K562 (cell line): Measurements from ENCODE around the gene LRP6. TPM values are rescaled to one million over a fixed set of nuclear protein-coding genes. Genes with fewer than 3 reads are reported as not detected.

Source experiments
- ARID1B ChIP-seq: fragments of 450-650 bp; IDR thresholded peaks from 2 replicates; pipeline ENCODE4 v1.6.1; 2016; ENCODE audit warnings: antibody characterized with exemption, mild to moderate bottlenecking, inconsistent platforms
- BACH1 ChIP-seq: fragments of 200-800 bp; sonication (Bioruptor generic); IDR thresholded peaks from 2 replicates; pipeline ENCODE4 v1.6.1; 2016; ENCODE audit warnings: missing genetic modification characterization, missing compliant biosample characterization
- E2F6 ChIP-seq, 2 experiments: IDR thresholded peaks; 2 replicates each; pipeline ENCODE4 v1.6.1; 2011; ENCODE audit warnings: borderline replicate concordance in 1 of 2, control low read depth in 1 of 2, low read depth in 1 of 2, low read length in 1 of 2, mild to moderate bottlenecking in 1 of 2, mixed read lengths in 1 of 2, moderate library complexity in 1 of 2; ENCODE audit not compliant: insufficient read depth in 1 of 2, insufficient read length in 1 of 2, poor library complexity in 1 of 2, severe bottlenecking in 1 of 2; ENCODE audit errors: extremely low read depth in 1 of 2
- E2F8 ChIP-seq: fragments of 450-650 bp; IDR thresholded peaks from 2 replicates; pipeline ENCODE4 v1.7.1; 2018; ENCODE audit warnings: mild to moderate bottlenecking, low read depth; ENCODE audit not compliant: partially characterized antibody
- ETV6 ChIP-seq, 3 experiments: fragments of 150-350 bp in 1 of 3; sonication (generic) in 1 of 3; formaldehyde crosslinking in 1 of 3; IDR thresholded peaks; 2 replicates each; pipeline versions ENCODE4 v1.6.1 to v1.8.0; 2014 to 2022; ENCODE audit warnings: borderline replicate concordance in 2 of 3, low read depth in 2 of 3, antibody characterized with exemption in 1 of 3, low read length in 1 of 3, mild to moderate bottlenecking in 1 of 3, missing genetic modification reagents in 1 of 3
- L3MBTL2 ChIP-seq: fragments of 450-650 bp; IDR thresholded peaks from 2 replicates; pipeline ENCODE4 v1.6.1; 2016; ENCODE audit warnings: mild to moderate bottlenecking, moderate library complexity
- PREB ChIP-seq: sonication (generic); formaldehyde crosslinking; IDR thresholded peaks from 2 replicates; pipeline ENCODE4 v1.8.1; 2023; ENCODE audit warnings: mild to moderate bottlenecking, missing genetic modification reagents
- RCOR1 ChIP-seq, 2 experiments: IDR thresholded peaks; 2 replicates each; pipeline ENCODE4 v1.6.1; 2012; ENCODE audit warnings: low read depth in 2 of 2, low read length in 2 of 2, borderline replicate concordance in 1 of 2, improper control_type of control experiment in 1 of 2
- RFX1 ChIP-seq: fragments of 450-650 bp; IDR thresholded peaks from 2 replicates; pipeline ENCODE4 v1.6.1; 2016; ENCODE audit warnings: mild to moderate bottlenecking, moderate library complexity
- RFX7 ChIP-seq: fragments of 250-450 bp; sonication (Bioruptor Pico); IDR thresholded peaks from 2 replicates; pipeline ENCODE4 v1.5.1; 2021; ENCODE audit warnings: mild to moderate bottlenecking
- SNAPC5 ChIP-seq: fragments of 250-450 bp; sonication (Bioruptor Pico); IDR thresholded peaks from 2 replicates; pipeline ENCODE4 v1.8.0; 2021; ENCODE audit warnings: moderate library complexity, mild to moderate bottlenecking, inconsistent platforms
- TAF7 ChIP-seq: fragments of 450-650 bp; IDR thresholded peaks from 2 replicates; pipeline ENCODE4 v1.6.1; 2016; ENCODE audit warnings: missing genetic modification characterization, missing compliant biosample characterization
- TBL1XR1 ChIP-seq, 2 experiments: IDR thresholded peaks; 2 replicates each; pipeline ENCODE4 v1.6.1; 2012; ENCODE audit warnings: improper control_type of control experiment in 2 of 2, low read length in 2 of 2, mild to moderate bottlenecking in 1 of 2
- TCF7 ChIP-seq: sonication (generic); IDR thresholded peaks from 2 replicates; pipeline ENCODE4 v1.6.1; 2016; ENCODE audit warnings: antibody characterized with exemption, borderline replicate concordance
- TEAD4 ChIP-seq, 2 experiments: sonication (generic) in 1 of 2; formaldehyde crosslinking in 1 of 2; IDR thresholded peaks; 2 replicates each; pipeline versions ENCODE4 v1.6.1 to v1.8.0; 2012 to 2022; ENCODE audit warnings: borderline replicate concordance in 1 of 2, inconsistent platforms in 1 of 2, low read length in 1 of 2, mild to moderate bottlenecking in 1 of 2, missing genetic modification reagents in 1 of 2
- ZBTB17 ChIP-seq: fragments of 450-650 bp; formaldehyde crosslinking; IDR thresholded peaks from 2 replicates; pipeline ENCODE4 v1.4.0; 2020; ENCODE audit warnings: mild to moderate bottlenecking
- ZNF174 ChIP-seq: fragments of 250-450 bp; sonication (Bioruptor Pico); IDR thresholded peaks from 2 replicates; pipeline ENCODE4 v1.4.0; 2020; ENCODE audit warnings: mild to moderate bottlenecking
- ZNF41 ChIP-seq: fragments of 250-450 bp; sonication (Bioruptor Pico); conservative IDR thresholded peaks from 2 replicates; pipeline ENCODE4 v1.4.0; 2020; ENCODE audit warnings: mild to moderate bottlenecking
- ZNF583 ChIP-seq: fragments of 250-450 bp; sonication (Bioruptor Pico); IDR thresholded peaks from 2 replicates; pipeline ENCODE4 v1.4.0; 2020
- ZNF584 ChIP-seq: fragments of 200-800 bp; sonication (Bioruptor generic); IDR thresholded peaks from 2 replicates; pipeline ENCODE4 v1.6.1; 2016; ENCODE audit warnings: low read depth, mild to moderate bottlenecking, missing genetic modification characterization, missing compliant biosample characterization
- ZNF77 ChIP-seq: fragments of 250-450 bp; sonication (Bioruptor Pico); IDR thresholded peaks from 2 replicates; pipeline ENCODE4 v1.5.0; 2020
- polyA plus RNA-seq, 8 experiments: library from polyadenylated mRNA; depleted of rRNA in 4 of 8; stranded (reverse) in 5 of 8; unstranded in 3 of 8; fragments of >200 nt; fragmentation: Nextera tagmentation in 2 of 8; fragmentation: Illumina TruSeq in 1 of 8; extraction: Ambion mirVana in 2 of 8; extraction: Trizol in 1 of 8; gene quantifications; 2 replicates each; pipeline versions ENCODE4 v1.2.1 to v1.2.3, GENCODE V29; 2011 to 2014; ENCODE audit warnings: inconsistent platforms in 1 of 8, missing spikeins in 1 of 8
- total RNA-seq, 7 experiments: library from RNA; depleted of rRNA in 6 of 7; stranded (reverse); fragments of >200 nt in 6 of 7; fragmentation: Illumina TruSeq in 2 of 7; extraction: Trizol in 2 of 7; gene quantifications; 2 replicates each; pipeline versions ENCODE4 v1.2.1 to v1.2.3, GENCODE V29; 2011 to 2021; ENCODE audit warnings: low replicate concordance in 1 of 7

LRP6 gene
- total and polyA plus RNA-seq, 9 of the 15 experiments (the other 6 are each of a cell fraction or from before 2014, with no cell fraction given) = 3.0 to 17.0 (median 10.8) TPM

GRCh38 chr12:12224240-12224940, 42.5 kb downstream of the LRP6 start (continued):
- TF ChIP-seq E2F8 = no peak
- TF ChIP-seq ZNF174 (CRISPR knock-in tag) = no peak
- peak in 1 of 2 experiments; percentile 34 for TF ChIP-seq E2F6 (IDR thresholded peaks at IDR 0.05; ENCODE audit: borderline replicate concordance in 1 of 2, extremely low read depth in 1 of 2, insufficient read depth in 1 of 2, insufficient read length in 1 of 2, low read depth in 1 of 2, low read length in 1 of 2, poor library complexity in 1 of 2, severe bottlenecking in 1 of 2)
- TF ChIP-seq ZNF584 = no peak
- TF ChIP-seq TAF7 (tag) = no peak
- no peak for TF ChIP-seq SNAPC5 (CRISPR knock-in tag)
- TF ChIP-seq L3MBTL2 = 0 out of 2 replicates have a peak, but pooled peaks have one; percentile 42
- TF ChIP-seq ARID1B = peak; percentile 82
- no peak for TF ChIP-seq ZBTB17
- TF ChIP-seq PREB (CRISPR knock-in tag) = no peak
- TF ChIP-seq RFX1 = 0 out of 2 replicates have a peak, but pooled peaks have one; percentile 6
- TF ChIP-seq ZNF583 (CRISPR knock-in tag) = no peak
- no peak for TF ChIP-seq ETV6 (IDR thresholded peaks at IDR 0.05; ENCODE audit: borderline replicate concordance in 1 of 2, low read depth in 2 of 2, low read length in 1 of 2)
- TF ChIP-seq ETV6 (CRISPR knock-in tag; IDR thresholded peaks at IDR 0.05; ENCODE audit: borderline replicate concordance) = no peak
- TF ChIP-seq TBL1XR1 (IDR thresholded peaks at IDR 0.05; ENCODE audit: low read length in 2 of 2) = peak in 1 of 2 experiments; percentile 49; a peak in 1 of 4 replicates
- TF ChIP-seq RCOR1 (IDR thresholded peaks at IDR 0.05; ENCODE audit: borderline replicate concordance in 1 of 2, low read depth in 2 of 2, low read length in 2 of 2) = 0 out of 4 replicates have a peak, but pooled peaks of 1 of the 2 experiments have one; percentile 28
- peak; percentile 80 for TF ChIP-seq TEAD4 (IDR thresholded peaks at IDR 0.05; ENCODE audit: low read length)
- no peak for TF ChIP-seq TEAD4 (CRISPR knock-in tag; IDR thresholded peaks at IDR 0.05; ENCODE audit: borderline replicate concordance)
- TF ChIP-seq BACH1 (tag) = no peak
- no peak for TF ChIP-seq ZNF77 (CRISPR knock-in tag)
- no peak for TF ChIP-seq RFX7 (CRISPR knock-in tag)
- TF ChIP-seq ZNF41 = no peak
- TF ChIP-seq TCF7 = no peak
